B cell (primary cell): ENCODE data around the gene ARID3B. TPM values are rescaled to one million over a fixed set of nuclear protein-coding genes. Genes with fewer than 3 reads are reported as not detected.

ENCODE experiments used
- ATAC-seq: fragments of 200-7000 bp; cut with Tn5 transposase; one replicate; pipeline ENCODE4 v1.10.0; 2021; ENCODE audit warnings: low read depth, mild to moderate bottlenecking, moderate number of reproducible peaks, moderate library complexity
- CTCF ChIA-PET: fragments of 350-600 bp; sonication (Branson Sonifier 250); formaldehyde crosslinking; loops from one replicate; lab custom pipeline; 2021; ENCODE audit warnings: antibody characterized with exemption, inconsistent platforms; lab: Charles Lee
- POLR2A ChIA-PET: fragments of 350-600 bp; sonication (Branson Sonifier 250); formaldehyde crosslinking; loops from one replicate; lab custom pipeline; 2021; ENCODE audit warnings: antibody characterized with exemption; lab: Charles Lee
- DNase-seq: peaks from one replicate; pipeline ENCODE4 v3.0.0; 2013
- H2AFZ ChIP-seq: 2 replicates; pipeline ENCODE4 v1.6.1; 2012; ENCODE audit warnings: mild to moderate bottlenecking, low read depth, low read length; ENCODE audit not compliant: insufficient read depth, poor library complexity, severe bottlenecking
- H3K27ac ChIP-seq, 2 donors: 1 replicate in 1 of 2; 2 replicates in 1 of 2; pipeline ENCODE4 v1.5.1; 2012 to 2013; ENCODE audit warnings: low read length in 2 of 2, mild to moderate bottlenecking in 2 of 2, moderate library complexity in 1 of 2
- H3K27me3 ChIP-seq, 4 experiments: fragments of 200-600 bp in 1 of 4; sonication (generic) in 1 of 4; replicated peaks in 1 of 4; 1 replicate in 2 of 4; 2 replicates in 2 of 4; pipeline versions ENCODE4 v1.6.1 to v1.7.0; 2013 to 2016; ENCODE audit warnings: low read length in 3 of 4, mild to moderate bottlenecking in 2 of 4, mixed read lengths in 1 of 4, moderate library complexity in 1 of 4; ENCODE audit not compliant: insufficient read depth in 4 of 4, control insufficient read depth in 3 of 4; ENCODE audit errors: control extremely low read depth in 1 of 4
- H3K36me3 ChIP-seq, 2 experiments: replicated peaks in 1 of 2; 1 replicate in 1 of 2; 2 replicates in 1 of 2; pipeline versions ENCODE4 v1.6.1 to v1.7.1; 2013; ENCODE audit warnings: low read length in 1 of 2; ENCODE audit not compliant: insufficient read depth in 2 of 2, control insufficient read depth in 1 of 2; ENCODE audit errors: control extremely low read depth in 1 of 2, extremely low read depth in 1 of 2
- H3K4me1 ChIP-seq, 2 donors: fragments of 200-600 bp in 1 of 2; sonication (generic) in 1 of 2; 1 replicate in 1 of 2; 2 replicates in 1 of 2; pipeline versions ENCODE4 v1.5.1 to v1.6.1; 2013 to 2017; ENCODE audit warnings: low read length in 2 of 2; ENCODE audit not compliant: control insufficient read depth in 2 of 2, insufficient read depth in 2 of 2
- H3K4me2 ChIP-seq: replicated peaks from 2 replicates; pipeline ENCODE3; 2012; ENCODE audit warnings: mild to moderate bottlenecking, low read depth, low read length; ENCODE audit not compliant: poor library complexity, severe bottlenecking
- H3K4me3 ChIP-seq, 5 experiments: fragments of 200-600 bp in 1 of 5; sonication (generic) in 1 of 5; 1 replicate in 3 of 5; 2 replicates in 2 of 5; pipeline versions ENCODE4 v1.5.1 to v1.7.0; 2011 to 2016; ENCODE audit warnings: low read length in 4 of 5, mild to moderate bottlenecking in 4 of 5, low read depth in 2 of 5, control low read depth in 1 of 5, moderate library complexity in 1 of 5; ENCODE audit not compliant: insufficient read depth in 1 of 5; ENCODE audit errors: control extremely low read depth in 1 of 5, extremely low read depth in 1 of 5
- H3K79me2 ChIP-seq: fragments of 200-600 bp; sonication (generic); one replicate; pipeline ENCODE4 v1.6.0; 2016; ENCODE audit warnings: low read length; ENCODE audit not compliant: control insufficient read depth, insufficient read depth
- H3K9ac ChIP-seq: fragments of 200-600 bp; sonication (generic); 2 replicates; pipeline ENCODE4 v1.6.1; 2017; ENCODE audit warnings: mild to moderate bottlenecking, low read length, moderate library complexity
- H3K9me3 ChIP-seq, 3 donors: one replicate each; pipeline versions ENCODE4 v1.6.1 to v1.7.1; 2013; ENCODE audit warnings: low read length in 2 of 3; ENCODE audit not compliant: control insufficient read depth in 2 of 3, insufficient read depth in 1 of 3; ENCODE audit errors: control extremely low read depth in 1 of 3
- H4K20me1 ChIP-seq: 2 replicates; pipeline ENCODE4 v1.6.0; 2012; ENCODE audit warnings: mild to moderate bottlenecking, low read length; ENCODE audit not compliant: insufficient read depth, control insufficient read depth, poor library complexity, severe bottlenecking
- H3K27ac Mint-ChIP-seq: one replicate; pipeline ENCODE4 v1.8.0; 2021; ENCODE audit warnings: mixed read lengths
- H3K27me3 Mint-ChIP-seq: one replicate; pipeline ENCODE4 v1.8.0; 2021; ENCODE audit warnings: mixed read lengths
- H3K4me1 Mint-ChIP-seq: one replicate; pipeline ENCODE4 v1.8.0; 2021; ENCODE audit warnings: mixed read lengths
- H3K4me3 Mint-ChIP-seq: one replicate; pipeline ENCODE4 v1.8.0; 2021; ENCODE audit warnings: mixed read lengths
- H3K9me3 Mint-ChIP-seq: one replicate; pipeline ENCODE4 v1.8.0; 2022; ENCODE audit warnings: mixed read lengths; ENCODE audit not compliant: insufficient read depth
- EZH2 ChIP-seq: IDR thresholded peaks from 2 replicates; pipeline ENCODE4 v1.6.1; 2012; ENCODE audit warnings: borderline replicate concordance, low read depth, mild to moderate bottlenecking, moderate library complexity, low read length; ENCODE audit not compliant: insufficient read depth, poor library complexity, severe bottlenecking
- WGBS: methylation state at CpG from one replicate; pipeline ENCODE4 v1.1.5; 2013; ENCODE audit warnings: missing lambda C conversion rate; ENCODE audit not compliant: insufficient coverage; 5-methylcytosine and 5-hydroxymethylcytosine counted together
- intact Hi-C: fragments of 100-400 bp; cut with micrococcal nuclease; formaldehyde crosslinking; loops from one replicate; pipeline ENCODE4 v1.10.0; 2022
- polyA plus RNA-seq: library from polyadenylated mRNA; depleted of rRNA; stranded (reverse); fragments of >200 nt; gene quantifications from 2 replicates; pipeline ENCODE4 v1.2.3, GENCODE V29; 2012
- total RNA-seq, 2 donors: library from RNA; stranded (reverse); fragments of 120-200 nt in 1 of 2; gene quantifications; 1 replicate in 1 of 2; 2 replicates in 1 of 2; pipeline versions ENCODE4 v1.2.3 to v1.2.4, GENCODE V29; 2013 to 2022
- TF ChIP-seq, protein P1 (sequence below): fragments of 200-600 bp; IDR thresholded peaks from one replicate; pipeline ENCODE4 v1.8.0; 2022; ENCODE audit warnings: antibody characterized with exemption, mild to moderate bottlenecking

Gene ARID3B
- total and polyA plus RNA-seq, 2 donors (not counting 1 experiment from before 2014, with no cell fraction given), result 23.0 to 31.0 TPM

DNA sequence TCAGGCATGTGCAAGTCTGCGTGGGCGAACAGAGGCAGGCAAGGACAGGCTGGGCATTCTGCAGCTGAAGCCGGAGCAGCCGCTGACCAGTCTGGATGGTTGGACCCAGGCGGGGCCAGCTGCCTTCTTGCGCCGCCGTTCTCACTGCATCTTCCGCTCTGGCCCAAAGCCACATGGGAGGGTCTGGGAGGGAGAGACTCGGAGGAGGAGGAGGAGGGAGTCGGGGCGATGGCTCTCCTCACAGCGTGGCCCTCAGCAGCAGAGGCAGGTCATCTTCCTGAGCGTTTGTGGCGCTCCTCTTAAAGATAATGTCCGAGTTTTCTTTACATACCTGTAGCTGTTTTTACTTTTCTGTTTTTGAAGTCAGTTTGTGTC, 80.5 kb downstream of the ARID3B start:
- peaks cover 42% of the 10 kb centered on the region for H3K4me1 Mint-ChIP-seq
- no peaks in the 10 kb centered on the region for H3K9me3 ChIP-seq
- no peaks in the 10 kb centered on the region for H3K27me3 Mint-ChIP-seq
- CTCF ChIA-PET, result interaction anchor here (0.5 to 23.4 kb wide), 15 partner anchors 12 to 329 kb away, joined by 3 to 596 read pairs (median 3); partner anchors contain the start of genes ARID3B and CSK
- intact Hi-C loops, result loop anchor here (1.0 kb wide), 1 partner anchor 11 kb away; no protein-coding TSS in a partner anchor
- no peak overlapping the region for H3K27ac ChIP-seq
- WGBS, result 99% methylated on average over 13 of the region's 16 CpGs
- TF ChIP-seq, protein P1, sequence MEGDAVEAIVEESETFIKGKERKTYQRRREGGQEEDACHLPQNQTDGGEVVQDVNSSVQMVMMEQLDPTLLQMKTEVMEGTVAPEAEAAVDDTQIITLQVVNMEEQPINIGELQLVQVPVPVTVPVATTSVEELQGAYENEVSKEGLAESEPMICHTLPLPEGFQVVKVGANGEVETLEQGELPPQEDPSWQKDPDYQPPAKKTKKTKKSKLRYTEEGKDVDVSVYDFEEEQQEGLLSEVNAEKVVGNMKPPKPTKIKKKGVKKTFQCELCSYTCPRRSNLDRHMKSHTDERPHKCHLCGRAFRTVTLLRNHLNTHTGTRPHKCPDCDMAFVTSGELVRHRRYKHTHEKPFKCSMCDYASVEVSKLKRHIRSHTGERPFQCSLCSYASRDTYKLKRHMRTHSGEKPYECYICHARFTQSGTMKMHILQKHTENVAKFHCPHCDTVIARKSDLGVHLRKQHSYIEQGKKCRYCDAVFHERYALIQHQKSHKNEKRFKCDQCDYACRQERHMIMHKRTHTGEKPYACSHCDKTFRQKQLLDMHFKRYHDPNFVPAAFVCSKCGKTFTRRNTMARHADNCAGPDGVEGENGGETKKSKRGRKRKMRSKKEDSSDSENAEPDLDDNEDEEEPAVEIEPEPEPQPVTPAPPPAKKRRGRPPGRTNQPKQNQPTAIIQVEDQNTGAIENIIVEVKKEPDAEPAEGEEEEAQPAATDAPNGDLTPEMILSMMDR, result no peak
- TF ChIP-seq EZH2, result no peak
- peaks cover 1 to 82% of the 10 kb centered on the region in 2 experiments for H3K36me3 ChIP-seq
- DNase-seq (no peak), ATAC-seq (no peak)
- no peaks in the 10 kb centered on the region for H3K9me3 Mint-ChIP-seq
- peaks cover 73% of the 10 kb centered on the region for H3K79me2 ChIP-seq
- H3K4me1 ChIP-seq, result peaks cover 20 to 47% of the 10 kb centered on the region in 2 donors
- H3K4me3 ChIP-seq, result no peak overlapping the region
- H2AFZ ChIP-seq, result no peak overlapping the region
- no peak overlapping the region for H3K4me2 ChIP-seq
- H3K4me3 Mint-ChIP-seq, result no peak overlapping the region
- no peak overlapping the region for H3K9ac ChIP-seq
- H4K20me1 ChIP-seq, result peaks cover 91% of the 10 kb centered on the region
- POLR2A ChIA-PET, result no interaction called here
- H3K27me3 ChIP-seq, result no peaks in the 10 kb centered on the region
- H3K27ac Mint-ChIP-seq, result peak overlapping the region; percentile 81

DNA sequence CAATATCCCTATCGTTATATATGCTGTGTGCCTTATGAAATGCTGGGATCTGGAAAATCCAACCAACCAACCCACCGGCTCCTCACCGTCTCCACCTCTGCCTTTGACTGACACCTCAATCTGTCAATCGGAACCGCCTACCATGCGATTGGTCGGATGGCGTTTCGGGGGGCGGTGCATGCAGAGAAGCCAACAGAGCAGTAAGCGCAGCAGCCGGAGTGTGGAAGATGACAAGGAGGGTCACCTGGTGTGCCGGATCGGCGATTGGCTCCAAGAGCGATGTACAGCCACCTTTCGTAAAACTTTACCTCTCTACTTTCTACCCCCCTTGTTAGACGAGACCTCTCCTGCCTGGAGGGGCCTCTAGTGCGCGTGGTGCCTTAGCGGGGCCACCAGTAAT, 80.9 kb downstream of the ARID3B start:
- no peak for TF ChIP-seq EZH2
- TF ChIP-seq, protein P1, result no peak

More for the DNA sequence above, 80.9 kb downstream of the ARID3B start:
- Mint-ChIP-seq H3K4me1 (peaks cover 42% of the 10 kb centered on the region), H3K9me3 (no peaks in the 10 kb centered on the region), H3K4me3 (no peak overlapping the region), H3K27ac (peak overlapping the region; percentile 32), H3K27me3 (no peaks in the 10 kb centered on the region)
- ChIA-PET CTCF (interaction anchor here (0.8 to 23.4 kb wide), 11 partner anchors 11 to 279 kb away, joined by 3 to 596 read pairs (median 3); partner anchors contain the start of genes ARID3B and CSK), POLR2A (no interaction called here)
- Histone ChIP-seq H3K27me3 (no peaks in the 10 kb centered on the region), H2AFZ (no peak overlapping the region), H3K4me3 (no peak overlapping the region), H3K36me3 (peaks cover 1 to 83% of the 10 kb centered on the region in 2 experiments), H3K9ac (no peak overlapping the region), H4K20me1 (peaks cover 88% of the 10 kb centered on the region), H3K4me2 (no peak overlapping the region), H3K79me2 (peaks cover 69% of the 10 kb centered on the region), H3K4me1 (peaks cover 20 to 47% of the 10 kb centered on the region in 2 donors), H3K27ac (no peak overlapping the region), H3K9me3 (no peaks in the 10 kb centered on the region)
- no peak for DNase-seq
- intact Hi-C loops, result loop anchor here (1.0 kb wide), 1 partner anchor 10 kb away; no protein-coding TSS in a partner anchor
- ATAC-seq, result no peak
- 98% methylated on average over 10 of the region's 21 CpGs for WGBS
